Stimulated activated CD4-positive, alpha-beta T cell treated with anti-CD3 and anti-CD28 coated beads, Interleukin-15, amount 100 ng/mL, for 48 hours (primary cell): ENCODE data around the gene GNAL.
"Not testable (repeated sequence)": the region's sequence is repeated elsewhere in the genome, so short reads cannot be mapped to it uniquely, and the experiment has no call there.

ENCODE experiments used
- DNase-seq, 2 donors: peaks; one replicate each; pipeline ENCODE4 v3.0.0-alpha.2; 2020; ENCODE audit warnings: low read depth in 2 of 2

Gene GNAL

DNA sequence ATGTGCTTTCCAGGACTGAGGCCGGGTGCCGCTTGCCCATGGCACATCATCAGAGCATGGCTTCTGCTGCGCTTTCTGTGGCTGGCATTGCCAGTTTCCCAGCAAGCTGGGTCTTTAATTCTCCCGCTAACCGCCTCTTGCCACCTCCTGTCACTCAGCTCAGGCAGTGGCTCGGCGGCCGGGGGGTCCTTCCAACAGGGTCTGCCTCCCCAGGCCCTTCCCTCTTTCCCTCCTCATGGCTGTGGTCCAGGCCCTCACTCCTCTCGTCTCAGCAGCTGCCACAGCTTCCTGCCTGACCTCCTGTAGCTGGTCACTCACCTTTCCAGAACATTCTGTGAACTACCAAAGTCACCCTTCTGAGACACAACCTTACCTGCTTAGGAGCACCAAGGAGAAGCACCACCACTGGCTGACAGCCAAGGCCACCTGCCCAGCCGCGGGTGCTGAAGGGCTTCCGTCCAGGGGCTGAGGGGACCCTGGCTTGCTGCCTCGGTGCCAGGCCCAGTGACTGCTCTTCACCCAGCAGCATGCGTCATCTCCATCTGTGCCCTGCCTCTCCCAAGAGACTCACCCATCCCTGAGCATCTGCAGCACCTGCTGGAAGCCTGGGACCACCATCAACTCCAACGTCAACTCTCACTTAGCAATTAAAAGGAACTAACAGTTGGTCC, 184.7 kb downstream of the GNAL start:
- no peak for DNase-seq

DNA sequence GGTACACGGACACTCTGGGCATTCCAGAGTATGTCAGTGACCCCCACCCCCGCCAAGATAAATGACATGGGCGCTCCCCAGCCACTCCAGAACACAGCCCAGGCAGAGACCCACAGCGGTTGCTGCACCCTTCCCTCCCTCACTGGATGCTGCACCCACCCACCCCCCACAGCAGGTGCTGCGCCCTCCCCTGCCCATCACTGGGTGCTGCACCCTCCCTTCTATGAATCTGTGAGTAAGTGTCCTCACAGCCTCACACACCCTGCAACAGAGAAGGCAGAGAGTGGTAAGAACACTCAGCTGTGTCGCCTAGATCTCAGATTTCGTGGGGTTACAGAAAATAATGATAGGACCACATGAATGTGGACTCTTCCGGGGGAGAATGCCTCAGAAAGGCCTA, 185.6 kb downstream of the GNAL start:
- DNase-seq: no peak

DNA sequence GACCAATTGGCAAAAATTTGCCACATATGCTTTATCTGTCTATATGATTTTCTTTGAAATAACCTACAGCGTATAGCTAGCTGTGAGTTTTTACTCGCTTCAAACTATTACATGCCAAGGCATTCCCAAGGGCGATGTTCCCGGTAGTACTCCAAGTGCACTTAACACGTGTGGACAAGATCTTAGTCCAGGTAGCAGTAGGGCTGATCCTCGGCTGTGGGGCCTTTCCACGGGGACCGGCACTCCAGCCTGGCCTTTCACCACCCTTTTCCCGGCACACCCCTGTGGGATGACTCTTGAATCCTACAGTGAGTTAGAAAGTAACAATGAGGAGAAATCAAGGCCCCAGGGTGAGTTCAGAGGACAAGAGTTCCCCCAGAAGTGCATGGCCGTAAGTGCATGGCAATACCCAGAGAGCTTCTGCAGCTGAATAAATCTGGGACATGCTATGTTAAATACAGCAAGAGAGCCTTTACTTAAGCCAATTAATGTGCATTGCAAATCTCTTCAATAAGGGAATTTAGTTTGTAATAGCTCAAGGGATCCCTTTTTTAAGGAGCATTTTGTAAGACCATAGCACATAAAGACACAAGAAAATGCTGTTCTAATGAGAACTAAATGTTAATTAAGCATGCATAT, 188.6 kb downstream of the GNAL start:
- DNase-seq: no peak

GRCh38 chr18:11880586-11881304, 191.7 kb downstream of the GNAL start:
- no peak for DNase-seq

GRCh38 chr18:11882636-11883035, 193.6 kb downstream of the GNAL start:
- no peak for DNase-seq

GRCh38 chr18:11883153-11883552, 194.1 kb downstream of the GNAL start:
- no peak for DNase-seq

DNA sequence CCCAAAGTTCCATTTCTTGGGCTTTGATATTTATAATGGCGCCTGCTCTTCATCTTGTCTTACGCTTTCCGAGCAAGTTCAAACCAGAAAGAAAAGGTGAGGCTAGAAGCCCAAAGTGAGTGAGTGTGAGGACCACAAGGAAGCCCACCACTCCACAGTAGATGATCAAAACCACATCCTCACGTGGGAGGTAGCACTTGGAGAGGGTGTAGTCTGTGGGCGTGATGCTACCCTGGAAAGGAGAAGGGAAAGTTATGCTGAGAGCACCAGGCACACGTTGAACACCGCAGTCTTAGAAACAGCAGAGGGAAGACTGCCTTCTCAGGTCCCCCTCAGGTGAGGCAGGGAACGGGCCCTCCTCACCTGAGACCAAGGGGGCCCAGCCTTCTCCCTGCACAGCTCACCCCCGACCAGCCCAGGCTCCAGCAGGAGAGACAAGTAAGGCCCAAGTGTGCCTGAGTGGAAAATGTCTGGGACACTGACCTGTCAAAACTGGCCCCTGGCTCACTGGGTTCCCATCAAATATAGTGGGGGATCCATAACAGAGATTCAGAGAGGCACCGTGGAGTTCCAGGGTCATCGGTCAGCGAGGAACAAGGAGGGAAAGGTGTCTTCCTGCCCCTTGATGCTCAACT, 195.4 kb downstream of the GNAL start:
- DNase-seq: no peak

GRCh38 chr18:11885278-11885947, 196.3 kb downstream of the GNAL start:
- no peak for DNase-seq

DNA sequence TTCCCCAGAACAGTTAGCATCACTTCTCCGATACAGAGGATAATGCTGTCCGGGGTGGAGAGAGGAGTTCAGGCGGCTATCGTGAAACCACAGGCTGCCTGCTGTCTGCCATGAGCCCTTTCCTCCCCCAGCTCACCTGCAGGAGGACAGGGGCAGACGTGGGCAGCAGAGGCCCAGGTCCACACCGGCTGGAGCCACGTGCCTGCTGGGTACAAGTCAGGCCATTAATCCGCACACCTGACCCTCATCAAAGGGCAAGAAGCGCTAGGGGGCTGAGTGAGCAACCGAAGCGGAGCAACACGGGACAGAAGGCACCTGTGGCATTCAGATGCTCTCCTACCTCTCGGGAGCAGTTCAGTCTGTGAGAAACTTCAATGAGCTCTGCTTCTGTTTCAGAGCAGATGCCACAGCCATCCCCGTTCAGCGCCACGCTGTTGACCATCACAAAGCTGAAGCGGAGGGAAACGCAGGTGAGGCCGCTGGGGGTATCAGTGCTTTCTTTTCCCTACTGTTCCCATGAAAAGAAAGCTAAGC, 197.6 kb downstream of the GNAL start:
- no peak for DNase-seq

- no peak for DNase-seq
Measured at GRCh38 chr18:11887328-11888128, 198.5 kb downstream of the GNAL start.

DNA sequence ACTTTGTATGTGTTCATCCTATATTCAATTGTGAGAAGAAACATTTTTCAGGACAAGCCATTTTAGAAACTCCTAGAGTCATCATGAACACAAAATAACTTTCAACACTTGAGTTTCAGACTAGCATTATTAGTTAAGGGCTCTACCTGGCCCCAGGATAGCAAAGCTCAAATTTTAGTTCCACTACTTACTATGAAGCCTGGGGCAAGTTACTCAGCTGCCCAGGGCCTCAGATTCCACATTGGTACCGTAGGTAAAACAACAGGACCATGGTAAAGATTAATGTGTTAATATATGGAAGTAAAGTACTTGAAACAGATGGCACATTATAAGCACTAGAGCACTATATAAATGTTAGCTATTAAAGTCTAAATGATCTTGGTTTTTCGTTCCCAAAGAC, 199.7 kb downstream of the GNAL start:
- DNase-seq: no peak

DNA sequence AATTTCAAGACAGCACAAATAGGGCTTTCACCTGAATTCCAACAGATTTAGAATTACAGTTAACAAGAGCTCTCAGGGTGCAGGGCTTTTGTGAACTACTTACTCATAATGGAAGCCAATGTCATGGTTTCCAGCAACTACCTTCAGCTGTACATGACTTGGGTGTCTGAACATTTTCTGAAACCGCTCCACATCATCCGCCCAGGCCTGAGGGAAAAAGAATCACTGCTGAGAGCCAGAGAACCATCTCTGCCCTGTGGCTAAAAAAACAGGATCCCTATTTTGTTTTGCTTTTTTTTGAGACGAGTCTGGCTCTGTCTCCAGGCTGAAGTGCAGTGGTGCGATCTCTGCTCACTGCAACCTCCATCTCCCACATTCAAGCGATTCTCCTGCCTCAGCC, 200.2 kb downstream of the GNAL start:
- DNase-seq: no peak

- no peak for DNase-seq
Measured at GRCh38 chr18:11891737-11892136, 202.7 kb downstream of the GNAL start.

DNA sequence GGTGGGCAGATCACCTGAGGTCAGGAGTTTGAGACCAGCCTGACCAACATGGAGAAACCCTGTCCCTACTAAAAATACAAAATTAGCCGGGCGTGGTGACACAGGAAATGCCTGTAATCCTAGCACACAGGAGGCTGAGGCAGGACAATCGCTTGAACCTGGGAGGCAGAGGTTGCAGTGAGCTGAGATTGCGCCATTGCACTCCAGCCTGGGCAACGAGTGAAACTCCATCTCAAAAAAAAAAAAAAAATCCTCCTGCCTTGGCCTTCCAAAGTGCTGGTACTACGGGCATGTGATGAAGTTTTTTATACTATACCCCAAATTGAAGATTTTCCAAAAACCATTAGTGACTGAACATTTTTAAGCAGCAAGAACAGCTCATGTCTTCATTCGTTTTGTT, 203.4 kb downstream of the GNAL start:
- not testable (repeated sequence) for DNase-seq

- DNase-seq: no peak
Measured at GRCh38 chr18:11897781-11898180, 208.7 kb downstream of the GNAL start.

- DNase-seq: no peak
Measured at GRCh38 chr18:11899063-11899462, 210.0 kb downstream of the GNAL start.

DNA sequence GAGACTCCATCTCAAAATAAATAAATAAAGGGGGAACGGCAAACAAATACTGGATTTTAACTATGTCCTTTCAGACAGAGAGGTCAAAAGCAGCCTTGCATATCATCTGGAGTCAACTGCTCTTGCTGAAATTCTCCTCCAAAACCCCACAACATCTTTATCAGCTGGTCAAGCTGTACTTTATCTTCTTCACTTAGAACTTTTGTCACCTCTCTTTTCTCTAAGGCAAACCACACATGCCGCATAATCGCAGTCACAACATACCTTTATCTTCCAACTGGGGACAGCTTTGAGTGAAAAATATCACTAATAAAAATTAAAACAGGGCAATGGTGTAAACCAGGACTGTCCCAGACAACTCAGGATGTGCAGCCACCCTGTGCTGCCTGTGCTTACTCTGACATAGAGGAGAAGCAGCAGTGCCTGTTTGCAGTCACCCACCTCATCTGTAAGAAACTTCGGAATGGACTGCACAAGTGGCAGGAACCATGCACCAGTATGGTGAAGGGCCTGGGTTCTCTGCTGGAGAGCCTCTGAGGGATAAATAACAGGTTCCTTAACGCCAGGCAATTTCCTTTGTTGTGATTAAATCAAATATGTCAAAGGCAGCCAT, 212.9 kb downstream of the GNAL start:
- no peak for DNase-seq

DNA sequence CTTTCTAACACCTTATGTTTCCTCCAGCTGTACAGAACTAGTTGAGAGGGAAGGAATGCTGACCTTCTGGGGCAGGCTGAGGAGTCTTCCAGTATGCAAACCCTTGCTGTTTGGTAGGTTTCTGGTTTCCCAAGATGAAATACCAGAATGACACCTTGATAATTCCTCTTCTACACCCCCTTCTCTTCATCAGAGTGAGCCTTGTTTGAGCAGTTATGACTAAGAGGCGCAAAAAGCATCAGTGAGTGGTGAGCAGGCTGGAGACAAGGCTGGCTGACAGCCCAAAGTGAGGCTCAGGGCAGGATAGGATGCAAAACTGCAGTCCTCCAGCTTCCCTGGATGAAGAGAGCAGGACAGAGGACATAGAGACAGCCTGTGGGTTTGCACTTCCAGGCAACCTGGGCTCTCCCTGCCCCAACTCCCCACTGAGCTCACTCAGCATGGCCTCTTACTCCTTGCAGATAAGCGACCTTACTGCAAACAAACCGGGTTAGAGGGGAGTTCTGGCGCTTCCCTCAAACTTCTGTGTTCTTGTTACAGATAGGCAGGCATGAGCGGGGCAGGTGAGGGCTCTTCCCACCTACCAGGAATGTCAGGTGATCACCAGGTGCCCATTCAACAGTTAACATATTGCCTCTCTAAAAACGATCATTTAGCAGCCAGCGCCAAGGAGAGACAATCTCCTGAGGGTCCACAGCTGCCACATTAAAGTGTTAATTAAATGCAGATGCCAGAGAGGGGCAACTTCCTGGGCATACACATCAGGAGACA, 213.6 kb downstream of the GNAL start:
- DNase-seq: no peak

- no peak for DNase-seq
Measured at GRCh38 chr18:11905613-11906012, 216.5 kb downstream of the GNAL start.

DNA sequence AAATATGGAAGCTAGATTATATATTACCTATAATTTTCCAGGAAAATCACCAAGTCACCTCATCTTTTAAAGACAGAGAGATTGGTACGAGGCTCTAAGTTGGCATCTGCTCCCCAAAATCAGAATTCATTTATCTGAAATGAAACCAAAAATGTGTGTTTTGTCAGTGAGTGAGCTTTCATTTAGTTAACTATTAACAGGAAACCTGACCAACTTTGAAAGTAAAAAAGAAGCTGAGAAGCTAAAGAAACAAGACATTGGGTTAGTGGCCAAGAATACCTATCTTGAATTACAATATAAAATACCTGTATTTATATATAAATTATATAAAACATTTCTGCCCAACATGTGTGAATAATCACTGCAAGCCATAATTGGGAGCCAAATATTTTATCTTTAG, 217.1 kb downstream of the GNAL start:
- no peak for DNase-seq
